HEK293 (cell line): ENCODE measurements around the gene TBC1D22A.

ENCODE experiments used
- CTCF ChIA-PET: fragments of 350-600 bp; formaldehyde crosslinking; extraction: SDS; loops from one replicate; lab custom pipeline; 2021; ENCODE audit warnings: antibody characterized with exemption; lab: Yijun Ruan, JAX
- POLR2A ChIA-PET: fragments of 300-600 bp; formaldehyde crosslinking; extraction: SDS; loops from one replicate; lab custom pipeline; 2020; ENCODE audit warnings: antibody characterized with exemption, inconsistent platforms; lab: Yijun Ruan, JAX
- H3K27ac ChIP-seq: fragments of 200-500 bp; sonication (Bioruptor generic); 2 replicates; pipeline ENCODE4 v1.5.1; 2014; ENCODE audit warnings: low read depth, low read length, control low read depth, inconsistent platforms; ENCODE audit errors: extremely low read depth
- H3K36me3 ChIP-seq, 2 experiments: fragments of 200-500 bp in 1 of 2; sonication (Bioruptor generic) in 1 of 2; 1 replicate in 1 of 2; 2 replicates in 1 of 2; pipeline ENCODE4 v1.5.1; 2014 to 2017; ENCODE audit warnings: inconsistent platforms in 2 of 2, low read length in 2 of 2; ENCODE audit not compliant: control insufficient read depth in 2 of 2, insufficient read depth in 1 of 2
- H3K4me1 ChIP-seq: fragments of 200-500 bp; sonication (Bioruptor generic); 2 replicates; pipeline ENCODE4 v1.5.1; 2014; ENCODE audit warnings: mild to moderate bottlenecking, low read length, inconsistent platforms; ENCODE audit not compliant: control insufficient read depth, insufficient read depth
- H3K4me3 ChIP-seq: 2 replicates; pipeline ENCODE4 v1.5.1; 2011; ENCODE audit warnings: low read depth, mild to moderate bottlenecking, control low read depth, low read length, moderate library complexity
- H3K9me3 ChIP-seq: fragments of 200-500 bp; sonication (Bioruptor generic); 2 replicates; pipeline ENCODE4 v1.5.1; 2014; ENCODE audit warnings: low read depth, low read length, inconsistent platforms; ENCODE audit not compliant: control insufficient read depth, insufficient read depth
- SCRT1 ChIP-seq: fragments of 450-650 bp; formaldehyde crosslinking; IDR thresholded peaks from 2 replicates; pipeline ENCODE4 v1.5.1; 2016; ENCODE audit warnings: missing biosample characterization, missing genetic modification characterization, borderline replicate concordance
- YY1 ChIP-seq: fragments of 450-650 bp; formaldehyde crosslinking; IDR thresholded peaks from 2 replicates; pipeline ENCODE4 v1.5.1; 2018; ENCODE audit warnings: missing biosample characterization, missing genetic modification characterization
- ZFP69B ChIP-seq: fragments of 450-650 bp; formaldehyde crosslinking; IDR thresholded peaks from 2 replicates; pipeline ENCODE4 v1.5.1; 2016; ENCODE audit warnings: missing biosample characterization, missing genetic modification characterization
- ZNF112 ChIP-seq: fragments of 450-650 bp; formaldehyde crosslinking; IDR thresholded peaks from 2 replicates; pipeline ENCODE4 v1.5.0; 2017; ENCODE audit warnings: missing biosample characterization, missing genetic modification characterization
- ZNF223 ChIP-seq: fragments of 450-650 bp; formaldehyde crosslinking; IDR thresholded peaks from 2 replicates; pipeline ENCODE4 v1.5.1; 2016; ENCODE audit warnings: missing biosample characterization, missing genetic modification characterization
- ZNF24 ChIP-seq: fragments of 450-650 bp; formaldehyde crosslinking; IDR thresholded peaks from 2 replicates; pipeline ENCODE4 v1.5.1; 2016; ENCODE audit warnings: missing biosample characterization, missing genetic modification characterization
- ZNF266 ChIP-seq: fragments of 450-650 bp; formaldehyde crosslinking; IDR thresholded peaks from 2 replicates; pipeline ENCODE4 v1.5.1; 2016; ENCODE audit warnings: missing biosample characterization, missing genetic modification characterization, low read depth
- ZNF501 ChIP-seq: fragments of 450-650 bp; formaldehyde crosslinking; IDR thresholded peaks from 2 replicates; pipeline ENCODE4 v1.5.1; 2016; ENCODE audit warnings: missing biosample characterization, missing genetic modification characterization
- ZNF510 ChIP-seq: fragments of 450-650 bp; formaldehyde crosslinking; IDR thresholded peaks from 2 replicates; pipeline ENCODE4 v1.5.1; 2018; ENCODE audit warnings: mild to moderate bottlenecking, missing genetic modification characterization, missing biosample characterization; ENCODE audit not compliant: insufficient replicate concordance
- ZNF548 ChIP-seq: fragments of 450-650 bp; formaldehyde crosslinking; IDR thresholded peaks from 2 replicates; pipeline ENCODE4 v1.5.1; 2016; ENCODE audit warnings: missing biosample characterization, missing genetic modification characterization
- ZNF660 ChIP-seq: fragments of 450-650 bp; IDR thresholded peaks from 2 replicates; pipeline ENCODE4 v1.5.1; 2018; ENCODE audit warnings: missing biosample characterization, mild to moderate bottlenecking, missing genetic modification characterization
- ZNF785 ChIP-seq: fragments of 450-650 bp; formaldehyde crosslinking; IDR thresholded peaks from 2 replicates; pipeline ENCODE4 v1.5.1; 2016; ENCODE audit warnings: missing biosample characterization, missing genetic modification characterization
- ZNF792 ChIP-seq: fragments of 450-650 bp; formaldehyde crosslinking; IDR thresholded peaks from 2 replicates; pipeline ENCODE4 v1.5.1; 2016; ENCODE audit warnings: missing biosample characterization, missing genetic modification characterization
- ZSCAN16 ChIP-seq: fragments of 450-650 bp; formaldehyde crosslinking; IDR thresholded peaks from 2 replicates; pipeline ENCODE4 v1.5.1; 2016; ENCODE audit warnings: missing biosample characterization, missing genetic modification characterization
- TF ChIP-seq, protein P1 (sequence below): fragments of 450-650 bp; IDR thresholded peaks from 2 replicates; pipeline ENCODE4 v1.5.1; 2018; ENCODE audit warnings: missing biosample characterization, missing genetic modification characterization
- TF ChIP-seq, protein P2 (sequence below): fragments of 450-650 bp; formaldehyde crosslinking; IDR thresholded peaks from 2 replicates; pipeline ENCODE4 v1.5.1; 2016; ENCODE audit warnings: missing biosample characterization, missing genetic modification characterization
- TF ChIP-seq, protein P3 (sequence below): fragments of 450-650 bp; formaldehyde crosslinking; IDR thresholded peaks from 2 replicates; pipeline ENCODE4 v1.5.1; 2016; ENCODE audit warnings: missing biosample characterization, missing genetic modification characterization, borderline replicate concordance
- TF ChIP-seq, protein P4 (sequence below): fragments of 450-650 bp; formaldehyde crosslinking; IDR thresholded peaks from 2 replicates; pipeline ENCODE4 v1.5.1; 2016; ENCODE audit warnings: missing biosample characterization, missing genetic modification characterization
- TF ChIP-seq, protein P5 (sequence below): fragments of 450-650 bp; formaldehyde crosslinking; IDR thresholded peaks from 2 replicates; pipeline ENCODE4 v1.5.1; 2016; ENCODE audit warnings: missing biosample characterization, missing genetic modification characterization
- TF ChIP-seq, protein P6 (sequence below): fragments of 450-650 bp; formaldehyde crosslinking; IDR thresholded peaks from 2 replicates; pipeline ENCODE4 v1.5.1; 2016; ENCODE audit warnings: missing biosample characterization, missing genetic modification characterization
- TF ChIP-seq, protein P7 (sequence below): fragments of 450-650 bp; formaldehyde crosslinking; IDR thresholded peaks from 2 replicates; pipeline ENCODE4 v1.5.1; 2016; ENCODE audit warnings: missing biosample characterization, missing genetic modification characterization

TBC1D22A gene

DNA sequence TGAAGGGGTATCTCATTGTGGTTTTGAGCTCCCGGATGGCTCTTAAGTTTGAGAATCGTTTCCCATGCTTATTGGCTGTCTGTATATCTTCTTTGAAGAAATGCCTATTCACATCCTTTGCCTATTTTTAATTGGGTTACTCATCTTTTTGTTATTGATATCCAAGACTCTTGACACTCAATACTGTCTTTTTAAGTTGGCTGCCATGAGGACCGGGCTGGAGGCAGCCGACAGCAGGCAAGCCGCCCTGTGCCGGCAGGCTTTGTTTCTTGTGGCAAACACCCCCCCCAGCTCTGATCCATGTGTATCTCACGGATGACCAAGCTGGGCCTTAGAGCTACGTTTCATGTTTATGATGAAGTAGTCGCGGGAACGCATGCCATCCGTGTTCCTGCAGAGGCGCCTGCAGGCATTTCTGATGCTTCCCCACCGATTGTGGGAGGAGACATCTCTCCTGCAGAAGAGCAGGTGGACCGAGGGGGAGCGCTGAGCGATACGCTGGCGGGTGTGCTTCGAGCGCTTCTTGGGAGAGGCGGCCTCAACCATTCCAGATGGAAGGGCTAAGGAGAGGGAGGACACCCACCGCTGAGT lies 95.8 kb downstream of the TBC1D22A start:
- CTCF ChIA-PET = no interaction called here
- H3K4me1 ChIP-seq = no peaks in the 10 kb centered on the region
- no peaks in the 10 kb centered on the region for H3K36me3 ChIP-seq
- no peak overlapping the region for H3K4me3 ChIP-seq
- POLR2A ChIA-PET = no interaction called here
- no peaks in the 10 kb centered on the region for H3K9me3 ChIP-seq
- no peak for TF ChIP-seq ZNF785 (tag by site-specific recombination)
- TF ChIP-seq ZNF24 (tag by site-specific recombination) = no peak
- no peak for TF ChIP-seq ZNF660 (tag by site-specific recombination)
- no peak for TF ChIP-seq ZNF266 (tag by site-specific recombination)
- TF ChIP-seq, protein P1, sequence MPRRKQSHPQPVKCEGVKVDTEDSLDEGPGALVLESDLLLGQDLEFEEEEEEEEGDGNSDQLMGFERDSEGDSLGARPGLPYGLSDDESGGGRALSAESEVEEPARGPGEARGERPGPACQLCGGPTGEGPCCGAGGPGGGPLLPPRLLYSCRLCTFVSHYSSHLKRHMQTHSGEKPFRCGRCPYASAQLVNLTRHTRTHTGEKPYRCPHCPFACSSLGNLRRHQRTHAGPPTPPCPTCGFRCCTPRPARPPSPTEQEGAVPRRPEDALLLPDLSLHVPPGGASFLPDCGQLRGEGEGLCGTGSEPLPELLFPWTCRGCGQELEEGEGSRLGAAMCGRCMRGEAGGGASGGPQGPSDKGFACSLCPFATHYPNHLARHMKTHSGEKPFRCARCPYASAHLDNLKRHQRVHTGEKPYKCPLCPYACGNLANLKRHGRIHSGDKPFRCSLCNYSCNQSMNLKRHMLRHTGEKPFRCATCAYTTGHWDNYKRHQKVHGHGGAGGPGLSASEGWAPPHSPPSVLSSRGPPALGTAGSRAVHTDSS (tag by site-specific recombination) = no peak
- TF ChIP-seq SCRT1 (tag by site-specific recombination) = no peak
- TF ChIP-seq, protein P2, sequence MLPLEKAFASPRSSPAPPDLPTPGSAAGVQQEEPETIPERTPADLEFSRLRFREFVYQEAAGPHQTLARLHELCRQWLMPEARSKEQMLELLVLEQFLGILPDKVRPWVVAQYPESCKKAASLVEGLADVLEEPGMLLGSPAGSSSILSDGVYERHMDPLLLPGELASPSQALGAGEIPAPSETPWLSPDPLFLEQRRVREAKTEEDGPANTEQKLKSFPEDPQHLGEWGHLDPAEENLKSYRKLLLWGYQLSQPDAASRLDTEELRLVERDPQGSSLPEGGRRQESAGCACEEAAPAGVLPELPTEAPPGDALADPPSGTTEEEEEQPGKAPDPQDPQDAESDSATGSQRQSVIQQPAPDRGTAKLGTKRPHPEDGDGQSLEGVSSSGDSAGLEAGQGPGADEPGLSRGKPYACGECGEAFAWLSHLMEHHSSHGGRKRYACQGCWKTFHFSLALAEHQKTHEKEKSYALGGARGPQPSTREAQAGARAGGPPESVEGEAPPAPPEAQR = no peak
- TF ChIP-seq, protein P3, sequence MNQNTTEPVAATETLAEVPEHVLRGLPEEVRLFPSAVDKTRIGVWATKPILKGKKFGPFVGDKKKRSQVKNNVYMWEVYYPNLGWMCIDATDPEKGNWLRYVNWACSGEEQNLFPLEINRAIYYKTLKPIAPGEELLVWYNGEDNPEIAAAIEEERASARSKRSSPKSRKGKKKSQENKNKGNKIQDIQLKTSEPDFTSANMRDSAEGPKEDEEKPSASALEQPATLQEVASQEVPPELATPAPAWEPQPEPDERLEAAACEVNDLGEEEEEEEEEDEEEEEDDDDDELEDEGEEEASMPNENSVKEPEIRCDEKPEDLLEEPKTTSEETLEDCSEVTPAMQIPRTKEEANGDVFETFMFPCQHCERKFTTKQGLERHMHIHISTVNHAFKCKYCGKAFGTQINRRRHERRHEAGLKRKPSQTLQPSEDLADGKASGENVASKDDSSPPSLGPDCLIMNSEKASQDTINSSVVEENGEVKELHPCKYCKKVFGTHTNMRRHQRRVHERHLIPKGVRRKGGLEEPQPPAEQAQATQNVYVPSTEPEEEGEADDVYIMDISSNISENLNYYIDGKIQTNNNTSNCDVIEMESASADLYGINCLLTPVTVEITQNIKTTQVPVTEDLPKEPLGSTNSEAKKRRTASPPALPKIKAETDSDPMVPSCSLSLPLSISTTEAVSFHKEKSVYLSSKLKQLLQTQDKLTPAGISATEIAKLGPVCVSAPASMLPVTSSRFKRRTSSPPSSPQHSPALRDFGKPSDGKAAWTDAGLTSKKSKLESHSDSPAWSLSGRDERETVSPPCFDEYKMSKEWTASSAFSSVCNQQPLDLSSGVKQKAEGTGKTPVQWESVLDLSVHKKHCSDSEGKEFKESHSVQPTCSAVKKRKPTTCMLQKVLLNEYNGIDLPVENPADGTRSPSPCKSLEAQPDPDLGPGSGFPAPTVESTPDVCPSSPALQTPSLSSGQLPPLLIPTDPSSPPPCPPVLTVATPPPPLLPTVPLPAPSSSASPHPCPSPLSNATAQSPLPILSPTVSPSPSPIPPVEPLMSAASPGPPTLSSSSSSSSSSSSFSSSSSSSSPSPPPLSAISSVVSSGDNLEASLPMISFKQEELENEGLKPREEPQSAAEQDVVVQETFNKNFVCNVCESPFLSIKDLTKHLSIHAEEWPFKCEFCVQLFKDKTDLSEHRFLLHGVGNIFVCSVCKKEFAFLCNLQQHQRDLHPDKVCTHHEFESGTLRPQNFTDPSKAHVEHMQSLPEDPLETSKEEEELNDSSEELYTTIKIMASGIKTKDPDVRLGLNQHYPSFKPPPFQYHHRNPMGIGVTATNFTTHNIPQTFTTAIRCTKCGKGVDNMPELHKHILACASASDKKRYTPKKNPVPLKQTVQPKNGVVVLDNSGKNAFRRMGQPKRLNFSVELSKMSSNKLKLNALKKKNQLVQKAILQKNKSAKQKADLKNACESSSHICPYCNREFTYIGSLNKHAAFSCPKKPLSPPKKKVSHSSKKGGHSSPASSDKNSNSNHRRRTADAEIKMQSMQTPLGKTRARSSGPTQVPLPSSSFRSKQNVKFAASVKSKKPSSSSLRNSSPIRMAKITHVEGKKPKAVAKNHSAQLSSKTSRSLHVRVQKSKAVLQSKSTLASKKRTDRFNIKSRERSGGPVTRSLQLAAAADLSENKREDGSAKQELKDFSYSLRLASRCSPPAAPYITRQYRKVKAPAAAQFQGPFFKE = no peak
- no peak for TF ChIP-seq ZSCAN16 (tag by site-specific recombination)
- TF ChIP-seq, protein P4, sequence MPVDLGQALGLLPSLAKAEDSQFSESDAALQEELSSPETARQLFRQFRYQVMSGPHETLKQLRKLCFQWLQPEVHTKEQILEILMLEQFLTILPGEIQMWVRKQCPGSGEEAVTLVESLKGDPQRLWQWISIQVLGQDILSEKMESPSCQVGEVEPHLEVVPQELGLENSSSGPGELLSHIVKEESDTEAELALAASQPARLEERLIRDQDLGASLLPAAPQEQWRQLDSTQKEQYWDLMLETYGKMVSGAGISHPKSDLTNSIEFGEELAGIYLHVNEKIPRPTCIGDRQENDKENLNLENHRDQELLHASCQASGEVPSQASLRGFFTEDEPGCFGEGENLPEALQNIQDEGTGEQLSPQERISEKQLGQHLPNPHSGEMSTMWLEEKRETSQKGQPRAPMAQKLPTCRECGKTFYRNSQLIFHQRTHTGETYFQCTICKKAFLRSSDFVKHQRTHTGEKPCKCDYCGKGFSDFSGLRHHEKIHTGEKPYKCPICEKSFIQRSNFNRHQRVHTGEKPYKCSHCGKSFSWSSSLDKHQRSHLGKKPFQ (tag by site-specific recombination) = no peak
- no peak for TF ChIP-seq ZNF112 (tag by site-specific recombination)
- no peak overlapping the region for H3K27ac ChIP-seq

DNA sequence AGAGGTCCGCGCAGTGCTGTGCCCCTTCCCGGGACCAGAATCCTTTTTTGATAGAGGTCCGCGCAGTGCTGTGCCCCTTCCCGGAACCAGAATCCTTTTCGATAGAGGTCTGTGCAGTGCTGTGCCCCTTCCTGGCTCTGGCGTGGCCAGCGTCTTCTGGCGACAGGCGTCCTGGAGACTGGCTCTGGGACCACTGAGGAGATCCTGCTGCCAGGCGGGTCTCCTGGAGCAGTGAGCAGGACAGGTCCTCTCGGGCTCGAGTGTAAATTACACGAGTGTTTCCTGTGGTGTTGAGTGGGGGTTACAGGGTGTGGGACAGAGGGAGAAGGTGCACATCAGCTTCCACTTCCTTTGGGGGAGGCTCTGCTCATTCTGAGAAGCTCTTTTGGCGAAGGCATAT lies 98.1 kb downstream of the TBC1D22A start:
- ChIA-PET CTCF (no interaction called here), POLR2A (no interaction called here)
- Histone ChIP-seq H3K36me3 (no peaks in the 10 kb centered on the region), H3K4me1 (no peaks in the 10 kb centered on the region), H3K4me3 (no peak overlapping the region), H3K27ac (no peak overlapping the region), H3K9me3 (no peaks in the 10 kb centered on the region)
- no peak for TF ChIP-seq YY1 (tag by site-specific recombination)
- TF ChIP-seq, protein P5, sequence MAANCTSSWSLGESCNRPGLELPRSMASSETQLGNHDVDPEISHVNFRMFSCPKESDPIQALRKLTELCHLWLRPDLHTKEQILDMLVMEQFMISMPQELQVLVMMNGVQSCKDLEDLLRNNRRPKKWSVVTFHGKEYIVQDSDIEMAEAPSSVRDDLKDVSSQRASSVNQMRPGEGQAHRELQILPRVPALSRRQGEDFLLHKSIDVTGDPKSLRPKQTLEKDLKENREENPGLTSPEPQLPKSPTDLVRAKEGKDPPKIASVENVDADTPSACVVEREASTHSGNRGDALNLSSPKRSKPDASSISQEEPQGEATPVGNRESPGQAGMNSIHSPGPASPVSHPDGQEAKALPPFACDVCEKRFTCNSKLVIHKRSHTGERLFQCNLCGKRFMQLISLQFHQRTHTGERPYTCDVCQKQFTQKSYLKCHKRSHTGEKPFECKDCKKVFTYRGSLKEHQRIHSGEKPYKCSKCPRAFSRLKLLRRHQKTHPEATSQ = no peak
- no peak for TF ChIP-seq ZNF792 (tag by site-specific recombination)
- no peak for TF ChIP-seq ZNF501 (tag by site-specific recombination)
- no peak for TF ChIP-seq ZNF510 (tag by site-specific recombination)
- no peak for TF ChIP-seq ZFP69B
- TF ChIP-seq, protein P6, sequence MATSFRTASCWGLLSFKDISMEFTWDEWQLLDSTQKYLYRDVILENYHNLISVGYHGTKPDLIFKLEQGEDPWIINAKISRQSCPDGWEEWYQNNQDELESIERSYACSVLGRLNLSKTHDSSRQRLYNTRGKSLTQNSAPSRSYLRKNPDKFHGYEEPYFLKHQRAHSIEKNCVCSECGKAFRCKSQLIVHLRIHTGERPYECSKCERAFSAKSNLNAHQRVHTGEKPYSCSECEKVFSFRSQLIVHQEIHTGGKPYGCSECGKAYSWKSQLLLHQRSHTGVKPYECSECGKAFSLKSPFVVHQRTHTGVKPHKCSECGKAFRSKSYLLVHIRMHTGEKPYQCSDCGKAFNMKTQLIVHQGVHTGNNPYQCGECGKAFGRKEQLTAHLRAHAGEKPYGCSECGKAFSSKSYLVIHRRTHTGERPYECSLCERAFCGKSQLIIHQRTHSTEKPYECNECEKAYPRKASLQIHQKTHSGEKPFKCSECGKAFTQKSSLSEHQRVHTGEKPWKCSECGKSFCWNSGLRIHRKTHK (tag by site-specific recombination) = no peak
- TF ChIP-seq ZNF223 (tag by site-specific recombination) = no peak
- no peak for TF ChIP-seq ZNF548
- TF ChIP-seq, protein P7, sequence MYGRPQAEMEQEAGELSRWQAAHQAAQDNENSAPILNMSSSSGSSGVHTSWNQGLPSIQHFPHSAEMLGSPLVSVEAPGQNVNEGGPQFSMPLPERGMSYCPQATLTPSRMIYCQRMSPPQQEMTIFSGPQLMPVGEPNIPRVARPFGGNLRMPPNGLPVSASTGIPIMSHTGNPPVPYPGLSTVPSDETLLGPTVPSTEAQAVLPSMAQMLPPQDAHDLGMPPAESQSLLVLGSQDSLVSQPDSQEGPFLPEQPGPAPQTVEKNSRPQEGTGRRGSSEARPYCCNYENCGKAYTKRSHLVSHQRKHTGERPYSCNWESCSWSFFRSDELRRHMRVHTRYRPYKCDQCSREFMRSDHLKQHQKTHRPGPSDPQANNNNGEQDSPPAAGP (tag by site-specific recombination) = no peak
- no peak for TF ChIP-seq ZSCAN16 (tag by site-specific recombination)
